Activated T-helper 1 cell treated with Interleukin-2 at 50 U/mL for 16 hours (primary cell): ENCODE results near the gene SP7.
"Not testable (repeated sequence)": the region's sequence is repeated elsewhere in the genome, so short reads cannot be mapped to it uniquely, and the experiment has no call there.

Experiments
- DNase-seq: peaks from one replicate; pipeline ENCODE4 v3.0.0-alpha.2; 2020; ENCODE audit warnings: low read depth

SP7 gene

DNA sequence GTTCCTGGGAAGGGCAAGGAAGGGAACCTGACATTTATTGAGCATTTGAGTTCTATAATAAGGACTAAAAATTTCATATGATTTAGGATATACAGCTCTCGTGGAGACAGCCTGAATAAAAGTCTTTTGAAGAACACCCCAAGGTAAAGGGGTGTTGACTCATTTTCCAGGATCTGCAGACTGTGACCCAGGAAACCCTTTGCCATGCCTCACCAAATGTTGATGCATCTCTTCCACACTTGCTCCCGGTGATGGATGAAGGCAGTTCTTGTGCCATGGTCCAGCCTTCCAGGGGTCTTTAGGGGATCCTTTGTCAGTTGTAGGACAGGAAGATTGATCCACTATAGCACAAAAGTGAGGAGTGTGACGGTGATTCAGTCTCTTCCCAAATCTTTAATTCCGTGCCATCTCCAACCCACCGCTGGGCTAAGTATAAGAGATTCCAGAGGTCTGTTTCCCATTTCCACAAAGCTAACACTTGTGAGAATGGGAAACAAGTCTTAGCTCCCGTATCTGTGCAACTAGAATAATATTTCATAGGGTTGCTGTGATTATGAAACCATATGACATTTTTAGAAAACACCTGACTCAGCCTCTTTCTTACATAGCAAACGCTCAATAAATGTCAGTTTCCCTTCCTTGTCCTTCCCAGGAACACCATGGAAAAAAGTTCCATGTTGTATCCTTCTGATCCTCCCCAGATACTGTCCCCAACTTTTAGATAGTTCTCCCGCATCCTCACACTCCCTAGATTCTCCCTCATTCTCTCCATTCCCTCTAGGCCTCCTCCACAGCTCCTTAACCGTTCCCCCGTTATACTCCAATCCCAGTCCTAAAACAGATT is 15.6 kb downstream of the SP7 start:
- no peak for DNase-seq

- DNase-seq = no peak
Measured at GRCh38 chr12:53313996-53314395, 22.2 kb downstream of the SP7 start.

GRCh38 chr12:53308276-53308675 is 27.9 kb downstream of the SP7 start:
- no peak for DNase-seq

GRCh38 chr12:53306826-53307225 is 29.3 kb downstream of the SP7 start:
- no peak for DNase-seq

DNA sequence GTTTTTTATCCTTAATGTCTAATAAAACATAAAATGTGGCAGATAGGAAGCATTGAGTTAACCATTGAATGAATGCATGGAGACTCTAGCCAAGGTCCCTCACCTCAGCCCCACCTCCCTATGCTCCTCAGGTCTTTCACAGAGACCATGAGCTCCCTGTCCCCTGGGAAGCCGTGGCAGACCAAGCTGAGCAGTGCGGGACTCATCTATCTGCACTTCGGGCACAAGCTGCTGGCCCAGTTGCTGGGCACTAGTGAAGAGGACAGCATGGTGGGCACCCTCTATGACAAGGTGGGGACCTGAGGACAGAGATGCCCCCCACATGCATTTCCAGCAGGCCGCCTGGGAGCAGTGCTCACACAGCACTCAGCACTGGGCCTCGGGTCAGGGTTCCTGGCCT is 33.3 kb downstream of the SP7 start:
- DNase-seq = no peak

DNA sequence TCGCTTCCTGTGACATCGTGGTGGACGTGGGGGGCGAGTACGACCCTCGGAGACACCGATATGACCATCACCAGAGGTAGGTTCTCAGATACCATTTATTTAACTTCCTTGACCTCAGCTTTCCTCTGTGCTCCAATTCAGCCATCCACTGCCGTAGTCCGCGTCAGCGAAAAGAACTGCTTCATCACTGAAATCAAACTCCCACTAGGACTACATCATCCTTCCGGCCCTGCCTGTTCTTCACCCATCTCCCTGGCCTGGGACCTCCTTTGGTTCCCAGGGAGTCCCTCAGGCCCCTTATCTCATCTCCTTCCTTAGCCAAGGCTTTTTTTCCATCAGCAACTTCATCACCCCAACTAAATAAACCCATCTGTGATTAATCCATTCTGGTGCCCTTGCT is 36.0 kb downstream of the SP7 start:
- DNase-seq = no peak

- DNase-seq = peak; percentile 74
Measured at GRCh38 chr12:53299454-53300180, 36.5 kb downstream of the SP7 start, which contains the start of gene MYG1. Gene MYG1 (plus strand): TSS chr12:53299695. CDS start chr12:53299738, 43 bp downstream.

DNA sequence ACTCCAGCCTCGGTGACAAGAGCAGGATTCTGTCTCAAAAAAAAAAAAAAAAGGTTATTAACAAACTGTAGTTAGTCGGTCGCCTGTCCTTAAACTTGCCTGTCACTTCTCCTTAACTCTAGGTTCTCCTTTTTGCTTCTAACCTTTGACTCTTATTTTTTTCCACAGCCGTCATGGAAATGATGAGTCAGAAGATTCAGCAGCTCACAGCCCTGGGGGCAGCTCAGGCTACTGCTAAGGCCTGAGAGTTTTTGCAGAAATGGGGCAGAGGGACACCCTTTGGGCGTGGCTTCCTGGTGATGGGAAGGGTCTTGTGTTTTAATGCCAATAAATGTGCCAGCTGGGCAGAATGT is 37.1 kb downstream of the SP7 start:
- no peak for DNase-seq

DNA sequence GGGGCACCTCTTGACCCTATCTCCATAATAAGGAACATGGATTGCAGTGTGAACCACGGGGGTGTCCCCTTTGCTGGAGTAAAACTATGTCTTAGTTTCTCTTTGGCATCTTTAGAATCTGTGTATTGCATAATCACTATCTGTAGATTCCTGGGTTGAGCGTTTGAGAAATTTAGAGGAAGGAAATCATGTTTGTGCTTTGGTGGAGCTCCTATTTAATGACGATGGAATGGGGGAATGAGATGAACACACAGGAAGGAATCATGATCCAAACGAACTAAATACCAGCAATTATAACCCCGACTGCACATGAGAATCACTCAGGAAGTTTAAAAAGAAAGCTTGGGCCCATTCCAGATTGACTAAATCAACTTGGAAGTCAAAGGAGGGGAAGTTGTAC is 38.0 kb downstream of the SP7 start:
- no peak for DNase-seq

DNA sequence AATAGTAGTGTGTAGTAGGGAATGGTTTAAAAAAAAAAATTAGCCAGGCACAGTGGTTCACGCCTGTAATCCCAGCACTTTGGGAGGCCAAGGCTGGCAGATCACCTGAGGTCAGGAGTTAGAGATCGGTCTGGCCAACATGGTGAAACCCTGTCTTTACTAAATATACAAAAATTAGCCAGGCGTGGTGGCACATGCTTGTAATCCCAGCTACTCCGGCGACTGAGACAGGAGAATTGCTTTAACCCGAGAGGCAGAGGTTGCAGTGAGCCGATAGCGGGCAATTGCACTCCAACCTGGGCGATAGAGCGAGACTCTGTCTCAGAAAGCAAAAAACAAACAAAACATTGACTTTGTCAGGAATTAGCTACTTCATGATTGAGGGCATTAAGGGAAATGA is 39.0 kb downstream of the SP7 start:
- DNase-seq = not testable (repeated sequence)

- no peak for DNase-seq
Measured at GRCh38 chr12:53295891-53296219, 40.3 kb downstream of the SP7 start.

DNA sequence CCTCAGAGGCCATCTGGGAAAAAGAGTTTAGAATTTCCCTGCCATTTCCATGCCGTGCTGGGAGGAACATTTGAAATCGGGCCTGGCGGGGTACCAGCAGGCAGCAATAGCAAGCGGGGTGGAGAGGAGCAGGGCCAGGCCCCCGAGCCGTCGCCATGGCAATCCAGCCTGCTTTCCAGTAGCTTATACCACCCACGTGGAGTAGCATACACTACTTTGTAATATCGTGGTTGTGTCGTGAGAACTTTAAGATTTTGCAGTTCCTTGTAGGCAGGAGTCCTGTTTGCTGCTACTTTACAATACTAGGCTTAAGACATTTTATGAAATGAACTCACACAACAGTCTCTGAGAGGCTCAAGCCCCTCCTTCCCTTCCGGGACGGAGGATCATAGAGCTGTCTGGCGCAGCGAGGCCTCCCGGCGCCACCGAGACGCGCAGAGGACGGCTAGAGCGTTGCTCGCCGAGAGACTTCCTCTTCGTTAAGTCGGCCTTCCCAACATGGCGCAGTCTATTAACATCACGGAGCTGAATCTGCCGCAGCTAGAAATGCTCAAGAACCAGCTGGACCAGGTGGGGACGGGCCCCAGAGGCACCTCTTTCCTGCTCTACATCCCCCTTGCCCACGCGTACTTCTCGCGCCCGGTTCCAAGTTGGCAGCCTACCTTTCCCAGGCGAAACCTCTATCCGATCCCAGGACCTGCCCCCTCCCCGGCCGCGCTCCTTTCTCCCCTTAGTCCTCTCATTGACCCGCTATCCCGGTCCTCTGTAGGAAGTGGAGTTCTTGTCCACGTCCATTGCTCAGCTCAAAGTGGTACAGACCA is 40.9 kb downstream of the SP7 start, which contains the start of gene PFDN5:
TSS of gene PFDN5 (plus strand) at position 473 of the 821 bp plus-strand sequence. CDS start at position 499, 26 bp downstream.
- peak; percentile 82 for DNase-seq

DNA sequence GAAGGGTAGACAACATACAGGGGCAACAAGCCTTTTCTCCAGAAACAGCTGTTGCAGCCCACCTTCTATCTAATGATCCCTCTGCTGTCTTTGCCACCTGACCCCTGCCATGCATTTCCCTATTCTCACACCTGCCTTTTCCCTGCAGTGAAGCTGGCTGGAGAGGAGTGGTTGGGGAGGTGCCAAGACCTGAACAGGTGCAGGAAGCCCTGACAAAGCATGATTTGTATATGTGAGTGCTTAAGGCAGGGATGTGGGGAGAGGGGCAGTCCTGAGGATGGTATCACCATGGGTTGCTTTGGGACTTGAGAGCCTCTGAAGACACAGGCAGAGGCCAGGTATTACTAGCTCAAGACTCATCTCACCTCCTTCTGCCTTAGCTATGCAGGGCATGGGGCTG is 43.7 kb downstream of the SP7 start:
- no peak for DNase-seq

GRCh38 chr12:53290661-53291060 is 45.5 kb downstream of the SP7 start:
- no peak for DNase-seq

DNA sequence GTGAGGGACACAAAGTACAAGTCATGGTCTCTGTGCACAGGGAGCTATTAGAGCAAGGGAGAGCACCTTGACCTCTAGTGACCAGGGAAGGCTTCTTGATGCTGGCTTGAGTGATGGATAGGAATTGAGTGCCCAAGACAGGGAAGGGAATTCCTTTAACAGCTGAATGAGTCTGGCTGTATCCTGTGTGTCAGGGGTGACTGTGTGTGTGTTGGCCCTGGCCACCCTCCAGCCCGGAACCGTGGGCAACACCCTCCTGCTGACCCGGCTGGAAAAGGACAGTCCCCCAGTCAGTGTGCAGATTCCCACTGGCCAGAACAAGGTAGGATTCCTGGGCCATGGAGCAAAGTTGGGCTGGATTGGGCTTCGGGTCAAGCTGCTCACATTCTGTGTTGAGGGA is 46.3 kb downstream of the SP7 start:
- no peak for DNase-seq

DNA sequence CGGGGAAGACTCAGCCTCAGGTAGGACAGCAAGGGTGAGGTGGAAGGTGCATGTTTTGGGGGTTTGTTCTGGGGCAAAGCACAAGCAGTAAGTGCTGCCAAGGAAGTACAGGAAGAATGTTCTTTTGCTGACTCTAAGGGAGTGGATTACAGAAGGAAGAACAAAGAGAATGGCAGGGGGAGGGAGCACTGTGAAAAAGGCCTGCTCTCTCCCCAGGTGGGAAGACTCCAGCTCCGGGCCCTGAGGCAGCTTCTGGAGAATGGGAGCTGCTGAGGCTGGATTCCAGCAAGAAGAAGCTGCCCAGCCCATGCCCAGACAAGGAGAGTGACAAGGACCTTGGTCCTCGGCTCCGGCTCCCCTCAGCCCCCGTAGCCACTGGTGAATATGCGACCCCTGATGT is 47.8 kb downstream of the SP7 start:
- no peak for DNase-seq

- DNase-seq = peak; percentile 50
Measured at GRCh38 chr12:53287741-53288216, 48.4 kb downstream of the SP7 start.

GRCh38 chr12:53286448-53286847 is 49.7 kb downstream of the SP7 start:
- no peak for DNase-seq

GRCh38 chr12:53279888-53280498 is 56.2 kb downstream of the SP7 start:
- DNase-seq = no peak

DNA sequence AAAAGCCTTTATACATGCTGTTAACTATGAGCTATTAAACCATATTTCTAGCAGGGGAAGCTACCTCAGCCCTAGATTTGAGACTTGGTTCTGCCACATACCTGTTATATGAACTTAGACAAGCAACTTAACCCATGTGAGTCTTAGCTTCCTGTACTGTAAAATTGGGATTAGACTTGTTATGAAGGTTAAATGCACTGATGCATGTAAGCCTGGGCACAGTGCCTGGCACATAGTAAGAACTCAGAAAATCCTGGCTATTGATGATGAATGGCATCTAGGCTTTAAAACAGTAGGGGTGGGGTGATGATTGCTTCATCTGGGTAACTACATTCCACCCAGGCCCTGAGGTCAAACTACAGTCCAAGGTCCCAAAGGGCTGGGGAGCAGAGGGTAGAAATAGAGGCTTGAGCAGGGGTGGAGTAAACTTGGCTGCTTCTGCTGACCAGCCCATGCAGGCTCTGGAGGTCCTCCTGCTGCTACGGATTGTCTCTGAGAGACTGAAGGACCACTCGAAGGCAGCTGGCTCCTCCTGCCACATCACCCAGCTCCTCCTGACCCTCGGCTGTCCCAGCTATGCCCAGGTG is 56.8 kb downstream of the SP7 start:
- DNase-seq = no peak

DNA sequence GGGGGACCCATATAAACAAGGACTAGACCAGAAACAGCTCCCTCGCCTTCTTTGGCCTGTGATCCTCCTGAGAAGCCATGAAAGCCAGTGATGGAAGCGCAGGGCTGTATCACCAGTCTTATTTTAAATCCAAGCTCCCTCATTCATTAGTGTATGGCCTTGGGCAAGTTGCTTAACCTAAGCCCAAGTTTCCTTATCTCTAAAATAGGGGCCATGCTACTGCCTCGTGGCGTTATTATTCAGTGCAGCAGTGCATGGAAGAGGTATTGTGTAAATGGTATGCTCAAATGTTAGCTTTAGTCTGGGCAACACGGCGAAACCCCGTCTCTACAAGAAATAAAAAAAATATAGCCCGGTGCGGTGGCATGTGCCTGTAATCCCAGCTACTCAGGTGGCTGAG is 58.2 kb downstream of the SP7 start:
- DNase-seq = no peak
